ENCODE measurements around the gene KDM4B. TPM values are rescaled to one million over a fixed set of nuclear protein-coding genes. Genes with fewer than 3 reads are reported as not detected.

Gene KDM4B
- total and polyA plus RNA-seq, 10 of the 15 experiments (the other 5 are each of a cell fraction or from before 2014, with no cell fraction given) = 0.47 to 49.6 (median 16.2) TPM

DNA sequence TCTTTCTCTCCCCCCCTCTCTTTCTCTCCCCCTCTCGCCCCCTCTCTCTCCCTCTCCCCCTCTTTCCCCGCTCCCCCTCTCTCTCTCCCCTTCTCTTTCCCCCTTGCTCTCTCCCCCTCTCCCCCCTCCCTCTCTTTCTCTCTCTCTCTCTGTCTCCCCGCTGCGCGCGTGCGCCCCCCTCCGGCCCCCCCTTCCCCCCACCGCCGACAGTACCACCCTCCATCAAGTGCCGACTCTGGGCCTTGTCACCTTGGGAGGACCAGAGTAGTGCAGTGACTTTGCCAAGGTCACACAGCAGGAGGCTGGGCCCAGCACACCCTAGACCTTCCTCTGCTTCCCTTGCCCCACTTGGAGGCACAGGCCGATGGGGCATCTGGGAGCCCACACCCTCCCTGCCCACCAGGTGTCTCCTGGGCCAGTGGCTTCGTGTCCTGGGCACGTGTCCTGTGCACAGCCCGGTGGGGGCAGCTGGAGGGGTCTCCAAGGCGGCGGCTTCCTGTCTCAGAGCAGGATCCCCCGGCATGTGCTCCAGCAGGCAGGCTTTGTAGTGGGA, 121.6 kb downstream of the KDM4B start:
- intact Hi-C loops (cut with micrococcal nuclease; ENCODE audit: unreplicated experiment) (no loop called here), in situ Hi-C loops (cut with MboI) (no loop called here)
- no peak for DNase-seq (ENCODE audit: low read depth, low spot score)
- CTCF ChIA-PET = no interaction called here
- RAD21 ChIA-PET (ENCODE audit: unreplicated experiment) = no interaction called here
- Histone ChIP-seq H2AFZ (ENCODE audit: control insufficient read depth, low read depth, low read length) (no peak overlapping the region), H3K4me3 (no peak overlapping the region), H3K4me2 (ENCODE audit: control insufficient read depth, insufficient read depth) (no peak overlapping the region), H3K4me1 (ENCODE audit: control insufficient read depth, insufficient read depth, low read length) (no peaks in the 10 kb centered on the region), H4K20me1 (ENCODE audit: control insufficient read depth, insufficient read depth) (no peaks in the 10 kb centered on the region), H3K9me3 (replicated peaks; ENCODE audit: control insufficient read depth, insufficient read depth, low read length) (peaks cover 3% of the 10 kb centered on the region; the same call in 1 of the 3 replicates), H3K36me3 (ENCODE audit: control insufficient read depth in 2 of 2, insufficient read depth in 2 of 2, low read length in 1 of 2) (peaks cover 2 to 10% of the 10 kb centered on the region in 2 experiments; a peak in 3 of 4 replicates), H3K79me2 (ENCODE audit: control insufficient read depth, insufficient read depth, low read length) (no peaks in the 10 kb centered on the region), H3K27ac (ENCODE audit: control insufficient read depth, insufficient read depth) (no peak overlapping the region), H3K9ac (ENCODE audit: control insufficient read depth, insufficient read depth, low read length) (no peak overlapping the region), H3K27me3 (replicated peaks in 1 of 2; ENCODE audit: control insufficient read depth in 2 of 2, insufficient read depth in 2 of 2, low read length in 1 of 2) (no peaks in the 10 kb centered on the region)
- ATAC-seq = no peak
- SMC1A ChIA-PET (ENCODE audit: uncharacterized antibody, unreplicated experiment) = no interaction called here
- POLR2A ChIA-PET = no interaction called here
- WGBS (ENCODE audit: insufficient coverage, insufficient replicate concordance, low lambda C conversion rate, missing lambda C conversion rate) = 68% methylated on average over 10 of the region's 18 CpGs
- no peak for FAIRE-seq
- no TSS peak for BruUV-seq (replicated peaks)
- TF ChIP-seq MTA2 (IDR thresholded peaks at IDR 0.05; ENCODE audit: low read depth) = no peak
- no peak for TF ChIP-seq TCF7 (IDR thresholded peaks at IDR 0.05; ENCODE audit: borderline replicate concordance)
- no peak for TF ChIP-seq SIN3A (IDR thresholded peaks at IDR 0.05; ENCODE audit: low read depth, low read length)
- no peak for TF ChIP-seq KLF5 (IDR thresholded peaks at IDR 0.05; ENCODE audit: partially characterized antibody)
- no peak for TF ChIP-seq RB1 (IDR thresholded peaks at IDR 0.05; ENCODE audit: borderline replicate concordance)
- TF ChIP-seq, protein P1, sequence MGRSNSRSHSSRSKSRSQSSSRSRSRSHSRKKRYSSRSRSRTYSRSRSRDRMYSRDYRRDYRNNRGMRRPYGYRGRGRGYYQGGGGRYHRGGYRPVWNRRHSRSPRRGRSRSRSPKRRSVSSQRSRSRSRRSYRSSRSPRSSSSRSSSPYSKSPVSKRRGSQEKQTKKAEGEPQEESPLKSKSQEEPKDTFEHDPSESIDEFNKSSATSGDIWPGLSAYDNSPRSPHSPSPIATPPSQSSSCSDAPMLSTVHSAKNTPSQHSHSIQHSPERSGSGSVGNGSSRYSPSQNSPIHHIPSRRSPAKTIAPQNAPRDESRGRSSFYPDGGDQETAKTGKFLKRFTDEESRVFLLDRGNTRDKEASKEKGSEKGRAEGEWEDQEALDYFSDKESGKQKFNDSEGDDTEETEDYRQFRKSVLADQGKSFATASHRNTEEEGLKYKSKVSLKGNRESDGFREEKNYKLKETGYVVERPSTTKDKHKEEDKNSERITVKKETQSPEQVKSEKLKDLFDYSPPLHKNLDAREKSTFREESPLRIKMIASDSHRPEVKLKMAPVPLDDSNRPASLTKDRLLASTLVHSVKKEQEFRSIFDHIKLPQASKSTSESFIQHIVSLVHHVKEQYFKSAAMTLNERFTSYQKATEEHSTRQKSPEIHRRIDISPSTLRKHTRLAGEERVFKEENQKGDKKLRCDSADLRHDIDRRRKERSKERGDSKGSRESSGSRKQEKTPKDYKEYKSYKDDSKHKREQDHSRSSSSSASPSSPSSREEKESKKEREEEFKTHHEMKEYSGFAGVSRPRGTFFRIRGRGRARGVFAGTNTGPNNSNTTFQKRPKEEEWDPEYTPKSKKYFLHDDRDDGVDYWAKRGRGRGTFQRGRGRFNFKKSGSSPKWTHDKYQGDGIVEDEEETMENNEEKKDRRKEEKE (IDR thresholded peaks at IDR 0.05) = no peak
- no peak for TF ChIP-seq HCFC1 (IDR thresholded peaks at IDR 0.05; ENCODE audit: low read length)
- TF ChIP-seq CHD2 (IDR thresholded peaks at IDR 0.05; ENCODE audit: borderline replicate concordance, low read depth, low read length) = no peak
- no peak for TF ChIP-seq RUNX3 (IDR thresholded peaks at IDR 0.05; ENCODE audit: low read length)
- no peak for TF ChIP-seq ZNF207 (IDR thresholded peaks at IDR 0.05; ENCODE audit: borderline replicate concordance)

Measured in GM12878 (cell line).